Stimulated activated CD4-positive, alpha-beta T cell treated with anti-CD3 and anti-CD28 coated beads, TNF-alpha, amount 100 ng/mL, for 48 hours (primary cell): ENCODE measurements around the gene FZR1.

ENCODE experiments used
- DNase-seq, 3 donors: peaks; one replicate each; pipeline ENCODE4 v3.0.0-alpha.2; 2020; ENCODE audit warnings: low read depth in 3 of 3

FZR1 gene

GRCh38 chr19:3513229-3514140 lies 7.4 kb downstream of the FZR1 start:
- DNase-seq: no peak

- no peak for DNase-seq
Observed at GRCh38 chr19:3514930-3515329, 8.8 kb downstream of the FZR1 start.

GRCh38 chr19:3515891-3516422 lies 9.8 kb downstream of the FZR1 start:
- no peak for DNase-seq

- DNase-seq: no peak
Observed at GRCh38 chr19:3516675-3517207, 10.6 kb downstream of the FZR1 start.

- DNase-seq: no peak
Observed at GRCh38 chr19:3517638-3518037, 11.5 kb downstream of the FZR1 start.

- no peak for DNase-seq
Observed at GRCh38 chr19:3518255-3518654, 12.1 kb downstream of the FZR1 start.

GRCh38 chr19:3518659-3519058 lies 12.5 kb downstream of the FZR1 start:
- DNase-seq: no peak

- no peak for DNase-seq
Observed at GRCh38 chr19:3519126-3519525, 13.0 kb downstream of the FZR1 start.

- no peak for DNase-seq
Observed at GRCh38 chr19:3520166-3521103, 14.3 kb downstream of the FZR1 start.

- DNase-seq: no peak
Observed at GRCh38 chr19:3521104-3521445, 15.0 kb downstream of the FZR1 start.

GRCh38 chr19:3522421-3523360 lies 16.6 kb downstream of the FZR1 start:
- DNase-seq: no peak

GRCh38 chr19:3523361-3524077 lies 17.4 kb downstream of the FZR1 start:
- DNase-seq: no peak

GRCh38 chr19:3524078-3524842 lies 18.1 kb downstream of the FZR1 start:
- no peak for DNase-seq

GRCh38 chr19:3524904-3525451 lies 18.9 kb downstream of the FZR1 start:
- no peak for DNase-seq

GRCh38 chr19:3526507-3527237 lies 20.6 kb downstream of the FZR1 start:
- DNase-seq: no peak

GRCh38 chr19:3527238-3527910 lies 21.3 kb downstream of the FZR1 start:
- DNase-seq: no peak

- no peak for DNase-seq
Observed at GRCh38 chr19:3528080-3528479, 22.0 kb downstream of the FZR1 start.
